ENCODE results near the gene RCSD1. TPM values are rescaled to one million over a fixed set of nuclear protein-coding genes. Genes with fewer than 3 reads are reported as not detected.

RCSD1 gene
- total and polyA plus RNA-seq, 2 of the 13 experiments (the other 11 are each of a cell fraction or from before 2014, with no cell fraction given), result not detected

DNA sequence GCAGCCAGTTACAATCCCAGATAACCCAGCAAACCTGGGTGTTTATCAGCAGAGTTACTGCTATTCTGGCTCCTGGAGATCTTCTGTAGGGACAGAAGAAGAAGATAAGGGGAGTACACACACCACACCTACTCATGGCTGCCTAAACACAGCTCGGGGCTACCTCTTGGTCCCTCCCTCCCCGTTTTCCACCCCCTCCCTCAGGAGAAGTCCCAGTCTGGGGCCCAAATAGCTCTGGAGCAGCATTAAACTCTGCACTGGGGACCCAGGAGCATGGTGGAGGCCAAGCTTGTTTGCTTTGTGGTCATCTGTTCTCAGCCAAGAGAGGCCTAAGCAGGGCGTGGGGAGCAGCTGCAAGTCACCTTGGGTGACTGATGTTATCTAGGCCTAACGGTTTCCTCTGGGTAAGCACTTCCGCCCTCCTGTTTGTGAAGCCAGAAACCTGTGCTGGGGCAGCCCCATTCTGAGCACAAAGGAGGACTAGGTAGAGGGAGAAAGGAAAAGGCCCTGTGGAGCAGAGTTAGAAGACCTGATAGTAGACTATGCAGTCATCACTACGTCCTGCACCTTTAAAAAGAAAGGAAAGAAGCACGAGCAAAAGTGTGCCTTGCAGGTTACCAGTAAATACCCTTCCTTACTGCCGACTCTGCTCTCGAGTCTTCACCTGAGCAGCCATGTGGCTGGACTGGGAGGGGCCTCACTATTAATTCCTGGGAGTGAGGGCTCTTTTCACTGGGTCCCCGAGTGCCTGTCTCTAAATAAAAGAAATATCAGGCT is 2.0 kb upstream of the RCSD1 start:
- no peak overlapping the region for H3K27ac ChIP-seq (ENCODE audit: extremely low read length, insufficient read depth, low read length)
- peak; percentile 92 for ATAC-seq
- BruUV-seq (replicated peaks), result no TSS peak
- POLR2A ChIA-PET, result no interaction called here
- no peaks in the 10 kb centered on the region for H3K36me3 ChIP-seq (replicated peaks in 1 of 2; ENCODE audit: control insufficient read depth in 1 of 2, insufficient read depth in 2 of 2, low read length in 2 of 2)
- no peak overlapping the region for H3K9ac ChIP-seq (ENCODE audit: insufficient read depth, low read depth, low read length)
- H3K27me3 ChIP-seq (ENCODE audit: control insufficient read depth in 1 of 2, insufficient read depth in 2 of 2, low read length in 2 of 2), result peaks cover 2 to 38% of the 10 kb centered on the region in 2 experiments; a peak in 4 of 5 replicates
- in situ Hi-C loops (cut with HindIII; ENCODE audit: extremely low pct_ligation_motif_present, low pct_unique_long_range_greater_than_20kb) (no loop called here), intact Hi-C loops (cut with micrococcal nuclease; ENCODE audit: unreplicated experiment) (no loop called here)
- H3K4me3 ChIP-seq (replicated peaks in 1 of 3; ENCODE audit: insufficient read depth in 1 of 3, low read depth in 2 of 3, low read length in 3 of 3), result peak overlapping the region in 1 of 3 experiments; percentile 51; a peak in 2 of 6 replicates
- H3K9me3 ChIP-seq (ENCODE audit: low read length), result no peaks in the 10 kb centered on the region
- peak overlapping the region; percentile 22 for H2AFZ ChIP-seq (ENCODE audit: low read length)
- FAIRE-seq, result peak; percentile 71
- CTCF ChIA-PET (ENCODE audit: low intra/inter-chr PET ratio, low total read pairs), result no interaction called here
- H3K4me1 ChIP-seq (ENCODE audit: insufficient read depth, low read length), result peaks cover 15% of the 10 kb centered on the region
- 6% methylated on average over 10 of the region's 10 CpGs for WGBS (ENCODE audit: low lambda C conversion rate)
- H3K4me2 ChIP-seq (ENCODE audit: low read depth, low read length), result peak overlapping the region; percentile 68
- no peaks in the 10 kb centered on the region for H4K20me1 ChIP-seq (ENCODE audit: insufficient read depth, low read length)
- DNase-seq (ENCODE audit: low spot score), result peak; percentile 48
- no peaks in the 10 kb centered on the region for H3K79me2 ChIP-seq (ENCODE audit: insufficient read depth, low read length)
- TF ChIP-seq ZNF496 (CRISPR knock-in tag; IDR thresholded peaks at IDR 0.05; ENCODE audit: insufficient replicate concordance) (no peak), ZFP62 (CRISPR knock-in tag; IDR thresholded peaks at IDR 0.05) (no peak), SALL1 (CRISPR knock-in tag; IDR thresholded peaks at IDR 0.05) (peak; percentile 40; the same call in 1 of the 2 replicates)
- TF ChIP-seq, protein P1, sequence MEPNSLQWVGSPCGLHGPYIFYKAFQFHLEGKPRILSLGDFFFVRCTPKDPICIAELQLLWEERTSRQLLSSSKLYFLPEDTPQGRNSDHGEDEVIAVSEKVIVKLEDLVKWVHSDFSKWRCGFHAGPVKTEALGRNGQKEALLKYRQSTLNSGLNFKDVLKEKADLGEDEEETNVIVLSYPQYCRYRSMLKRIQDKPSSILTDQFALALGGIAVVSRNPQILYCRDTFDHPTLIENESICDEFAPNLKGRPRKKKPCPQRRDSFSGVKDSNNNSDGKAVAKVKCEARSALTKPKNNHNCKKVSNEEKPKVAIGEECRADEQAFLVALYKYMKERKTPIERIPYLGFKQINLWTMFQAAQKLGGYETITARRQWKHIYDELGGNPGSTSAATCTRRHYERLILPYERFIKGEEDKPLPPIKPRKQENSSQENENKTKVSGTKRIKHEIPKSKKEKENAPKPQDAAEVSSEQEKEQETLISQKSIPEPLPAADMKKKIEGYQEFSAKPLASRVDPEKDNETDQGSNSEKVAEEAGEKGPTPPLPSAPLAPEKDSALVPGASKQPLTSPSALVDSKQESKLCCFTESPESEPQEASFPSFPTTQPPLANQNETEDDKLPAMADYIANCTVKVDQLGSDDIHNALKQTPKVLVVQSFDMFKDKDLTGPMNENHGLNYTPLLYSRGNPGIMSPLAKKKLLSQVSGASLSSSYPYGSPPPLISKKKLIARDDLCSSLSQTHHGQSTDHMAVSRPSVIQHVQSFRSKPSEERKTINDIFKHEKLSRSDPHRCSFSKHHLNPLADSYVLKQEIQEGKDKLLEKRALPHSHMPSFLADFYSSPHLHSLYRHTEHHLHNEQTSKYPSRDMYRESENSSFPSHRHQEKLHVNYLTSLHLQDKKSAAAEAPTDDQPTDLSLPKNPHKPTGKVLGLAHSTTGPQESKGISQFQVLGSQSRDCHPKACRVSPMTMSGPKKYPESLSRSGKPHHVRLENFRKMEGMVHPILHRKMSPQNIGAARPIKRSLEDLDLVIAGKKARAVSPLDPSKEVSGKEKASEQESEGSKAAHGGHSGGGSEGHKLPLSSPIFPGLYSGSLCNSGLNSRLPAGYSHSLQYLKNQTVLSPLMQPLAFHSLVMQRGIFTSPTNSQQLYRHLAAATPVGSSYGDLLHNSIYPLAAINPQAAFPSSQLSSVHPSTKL (CRISPR knock-in tag; IDR thresholded peaks at IDR 0.05), result peak; percentile 32; the same call in 1 of the 2 replicates
- TF ChIP-seq, protein P2, sequence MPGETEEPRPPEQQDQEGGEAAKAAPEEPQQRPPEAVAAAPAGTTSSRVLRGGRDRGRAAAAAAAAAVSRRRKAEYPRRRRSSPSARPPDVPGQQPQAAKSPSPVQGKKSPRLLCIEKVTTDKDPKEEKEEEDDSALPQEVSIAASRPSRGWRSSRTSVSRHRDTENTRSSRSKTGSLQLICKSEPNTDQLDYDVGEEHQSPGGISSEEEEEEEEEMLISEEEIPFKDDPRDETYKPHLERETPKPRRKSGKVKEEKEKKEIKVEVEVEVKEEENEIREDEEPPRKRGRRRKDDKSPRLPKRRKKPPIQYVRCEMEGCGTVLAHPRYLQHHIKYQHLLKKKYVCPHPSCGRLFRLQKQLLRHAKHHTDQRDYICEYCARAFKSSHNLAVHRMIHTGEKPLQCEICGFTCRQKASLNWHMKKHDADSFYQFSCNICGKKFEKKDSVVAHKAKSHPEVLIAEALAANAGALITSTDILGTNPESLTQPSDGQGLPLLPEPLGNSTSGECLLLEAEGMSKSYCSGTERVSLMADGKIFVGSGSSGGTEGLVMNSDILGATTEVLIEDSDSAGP (CRISPR knock-in tag; IDR thresholded peaks at IDR 0.05; ENCODE audit: borderline replicate concordance), result 0 out of 2 replicates have a peak, but pooled peaks have one; percentile 14
- TF ChIP-seq, protein P3, sequence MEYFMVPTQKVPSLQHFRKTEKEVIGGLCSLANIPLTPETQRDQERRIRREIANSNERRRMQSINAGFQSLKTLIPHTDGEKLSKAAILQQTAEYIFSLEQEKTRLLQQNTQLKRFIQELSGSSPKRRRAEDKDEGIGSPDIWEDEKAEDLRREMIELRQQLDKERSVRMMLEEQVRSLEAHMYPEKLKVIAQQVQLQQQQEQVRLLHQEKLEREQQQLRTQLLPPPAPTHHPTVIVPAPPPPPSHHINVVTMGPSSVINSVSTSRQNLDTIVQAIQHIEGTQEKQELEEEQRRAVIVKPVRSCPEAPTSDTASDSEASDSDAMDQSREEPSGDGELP (IDR thresholded peaks at IDR 0.05; ENCODE audit: borderline replicate concordance, low read depth), result peak; percentile 75; the same call in 1 of the 2 replicates
- TF ChIP-seq, protein P4, sequence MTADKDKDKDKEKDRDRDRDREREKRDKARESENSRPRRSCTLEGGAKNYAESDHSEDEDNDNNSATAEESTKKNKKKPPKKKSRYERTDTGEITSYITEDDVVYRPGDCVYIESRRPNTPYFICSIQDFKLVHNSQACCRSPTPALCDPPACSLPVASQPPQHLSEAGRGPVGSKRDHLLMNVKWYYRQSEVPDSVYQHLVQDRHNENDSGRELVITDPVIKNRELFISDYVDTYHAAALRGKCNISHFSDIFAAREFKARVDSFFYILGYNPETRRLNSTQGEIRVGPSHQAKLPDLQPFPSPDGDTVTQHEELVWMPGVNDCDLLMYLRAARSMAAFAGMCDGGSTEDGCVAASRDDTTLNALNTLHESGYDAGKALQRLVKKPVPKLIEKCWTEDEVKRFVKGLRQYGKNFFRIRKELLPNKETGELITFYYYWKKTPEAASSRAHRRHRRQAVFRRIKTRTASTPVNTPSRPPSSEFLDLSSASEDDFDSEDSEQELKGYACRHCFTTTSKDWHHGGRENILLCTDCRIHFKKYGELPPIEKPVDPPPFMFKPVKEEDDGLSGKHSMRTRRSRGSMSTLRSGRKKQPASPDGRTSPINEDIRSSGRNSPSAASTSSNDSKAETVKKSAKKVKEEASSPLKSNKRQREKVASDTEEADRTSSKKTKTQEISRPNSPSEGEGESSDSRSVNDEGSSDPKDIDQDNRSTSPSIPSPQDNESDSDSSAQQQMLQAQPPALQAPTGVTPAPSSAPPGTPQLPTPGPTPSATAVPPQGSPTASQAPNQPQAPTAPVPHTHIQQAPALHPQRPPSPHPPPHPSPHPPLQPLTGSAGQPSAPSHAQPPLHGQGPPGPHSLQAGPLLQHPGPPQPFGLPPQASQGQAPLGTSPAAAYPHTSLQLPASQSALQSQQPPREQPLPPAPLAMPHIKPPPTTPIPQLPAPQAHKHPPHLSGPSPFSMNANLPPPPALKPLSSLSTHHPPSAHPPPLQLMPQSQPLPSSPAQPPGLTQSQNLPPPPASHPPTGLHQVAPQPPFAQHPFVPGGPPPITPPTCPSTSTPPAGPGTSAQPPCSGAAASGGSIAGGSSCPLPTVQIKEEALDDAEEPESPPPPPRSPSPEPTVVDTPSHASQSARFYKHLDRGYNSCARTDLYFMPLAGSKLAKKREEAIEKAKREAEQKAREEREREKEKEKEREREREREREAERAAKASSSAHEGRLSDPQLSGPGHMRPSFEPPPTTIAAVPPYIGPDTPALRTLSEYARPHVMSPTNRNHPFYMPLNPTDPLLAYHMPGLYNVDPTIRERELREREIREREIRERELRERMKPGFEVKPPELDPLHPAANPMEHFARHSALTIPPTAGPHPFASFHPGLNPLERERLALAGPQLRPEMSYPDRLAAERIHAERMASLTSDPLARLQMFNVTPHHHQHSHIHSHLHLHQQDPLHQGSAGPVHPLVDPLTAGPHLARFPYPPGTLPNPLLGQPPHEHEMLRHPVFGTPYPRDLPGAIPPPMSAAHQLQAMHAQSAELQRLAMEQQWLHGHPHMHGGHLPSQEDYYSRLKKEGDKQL (CRISPR knock-in tag; IDR thresholded peaks at IDR 0.05; ENCODE audit: low read depth), result 0 out of 2 replicates have a peak, but pooled peaks have one; percentile 46
